Measurements from ENCODE around the gene TGFBR2.

The TGFBR2 gene

DNA sequence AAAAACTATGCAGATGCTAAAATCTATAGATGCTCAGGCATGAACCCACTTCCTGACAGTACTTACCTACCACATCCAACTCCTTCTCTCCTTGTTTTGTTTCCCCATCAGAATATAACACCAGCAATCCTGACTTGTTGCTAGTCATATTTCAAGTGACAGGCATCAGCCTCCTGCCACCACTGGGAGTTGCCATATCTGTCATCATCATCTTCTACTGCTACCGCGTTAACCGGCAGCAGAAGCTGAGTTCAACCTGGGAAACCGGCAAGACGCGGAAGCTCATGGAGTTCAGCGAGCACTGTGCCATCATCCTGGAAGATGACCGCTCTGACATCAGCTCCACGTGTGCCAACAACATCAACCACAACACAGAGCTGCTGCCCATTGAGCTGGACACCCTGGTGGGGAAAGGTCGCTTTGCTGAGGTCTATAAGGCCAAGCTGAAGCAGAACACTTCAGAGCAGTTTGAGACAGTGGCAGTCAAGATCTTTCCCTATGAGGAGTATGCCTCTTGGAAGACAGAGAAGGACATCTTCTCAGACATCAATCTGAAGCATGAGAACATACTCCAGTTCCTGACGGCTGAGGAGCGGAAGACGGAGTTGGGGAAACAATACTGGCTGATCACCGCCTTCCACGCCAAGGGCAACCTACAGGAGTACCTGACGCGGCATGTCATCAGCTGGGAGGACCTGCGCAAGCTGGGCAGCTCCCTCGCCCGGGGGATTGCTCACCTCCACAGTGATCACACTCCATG, 65.3 kb downstream of the TGFBR2 start:
- TF ChIP-seq GATA3 (IDR thresholded peaks at IDR 0.05; ENCODE audit: low read depth, low read length) (no peak), GATA2 (IDR thresholded peaks at IDR 0.05; ENCODE audit: low read depth, low read length) (no peak)

DNA sequence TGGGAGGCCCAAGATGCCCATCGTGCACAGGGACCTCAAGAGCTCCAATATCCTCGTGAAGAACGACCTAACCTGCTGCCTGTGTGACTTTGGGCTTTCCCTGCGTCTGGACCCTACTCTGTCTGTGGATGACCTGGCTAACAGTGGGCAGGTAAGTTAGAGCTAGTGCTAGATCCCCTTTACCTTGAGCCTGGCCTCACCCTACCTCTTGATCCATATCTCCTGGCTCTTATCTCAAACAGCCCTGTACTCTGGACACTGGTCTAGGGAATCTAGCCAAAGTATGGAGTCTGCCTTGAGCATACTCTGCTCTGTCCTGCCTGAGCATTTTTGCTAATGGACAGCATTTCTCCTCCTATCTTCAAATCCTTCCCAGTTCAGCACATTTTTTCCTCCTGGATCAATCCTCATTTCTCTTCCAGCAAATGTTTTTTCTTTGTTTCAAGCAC, 65.9 kb downstream of the TGFBR2 start:
- TF ChIP-seq GATA2 (IDR thresholded peaks at IDR 0.05; ENCODE audit: low read depth, low read length): no peak
- TF ChIP-seq GATA3 (IDR thresholded peaks at IDR 0.05; ENCODE audit: low read depth, low read length): no peak

DNA sequence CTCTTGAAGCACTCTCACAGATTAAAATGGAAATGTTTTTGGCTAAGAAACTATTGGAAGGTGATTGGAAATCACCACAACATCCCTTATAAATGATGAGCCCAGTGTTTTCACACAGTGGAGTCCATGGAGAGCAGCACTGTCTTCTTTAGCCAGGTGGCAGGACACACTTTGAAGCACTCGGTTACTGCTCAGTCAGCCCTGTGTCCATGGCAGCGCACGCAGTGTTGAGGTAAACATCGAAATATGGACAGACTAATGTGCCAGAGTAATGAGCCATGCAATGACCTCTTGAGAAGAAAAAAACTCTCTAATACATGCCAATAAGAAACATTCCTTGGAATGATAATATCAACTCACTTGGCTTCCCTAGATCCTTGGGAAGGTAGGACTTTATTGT, 66.6 kb downstream of the TGFBR2 start:
- no peak for TF ChIP-seq GATA3 (IDR thresholded peaks at IDR 0.05; ENCODE audit: low read depth, low read length)
- TF ChIP-seq GATA2 (IDR thresholded peaks at IDR 0.05; ENCODE audit: low read depth, low read length): no peak

DNA sequence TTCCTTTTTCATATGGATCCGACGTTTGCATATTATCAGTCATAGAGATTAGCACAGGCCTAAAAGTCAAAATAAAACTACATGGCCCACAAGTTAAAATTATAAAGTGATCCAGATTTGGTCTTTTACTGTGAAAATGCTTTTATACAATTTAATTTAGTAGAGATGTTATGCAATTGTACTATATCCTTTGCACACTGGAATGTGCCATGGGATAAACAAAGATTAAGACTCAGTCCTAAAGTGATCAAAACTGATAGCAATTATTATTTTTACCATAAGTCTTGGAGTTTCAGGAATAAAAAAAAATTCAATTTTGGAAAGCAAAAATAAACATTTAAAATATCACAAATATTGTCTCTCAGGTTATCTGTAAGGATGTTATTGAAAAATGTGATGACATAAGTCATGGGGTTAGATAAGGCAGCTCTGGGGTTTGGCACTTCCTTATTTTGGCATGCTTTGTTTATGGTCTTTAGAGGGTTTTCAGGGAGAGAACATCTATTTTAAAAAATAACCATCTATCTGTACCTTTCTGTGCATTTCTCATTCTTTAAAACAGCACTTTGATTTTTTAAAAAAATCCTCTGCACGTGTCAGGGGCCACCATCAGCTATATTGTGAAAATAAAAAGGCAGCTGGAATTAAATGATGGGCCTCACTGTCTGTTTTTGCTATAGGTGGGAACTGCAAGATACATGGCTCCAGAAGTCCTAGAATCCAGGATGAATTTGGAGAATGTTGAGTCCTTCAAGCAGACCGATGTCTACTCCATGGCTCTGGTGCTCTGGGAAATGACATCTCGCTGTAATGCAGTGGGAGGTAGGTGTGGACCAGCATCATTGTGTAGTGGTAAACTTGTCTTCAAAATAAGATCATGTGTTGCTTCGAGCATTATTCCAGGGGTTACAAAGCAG, 67.3 kb downstream of the TGFBR2 start:
- no peak for TF ChIP-seq GATA2 (IDR thresholded peaks at IDR 0.05; ENCODE audit: low read depth, low read length)
- no peak for TF ChIP-seq GATA3 (IDR thresholded peaks at IDR 0.05; ENCODE audit: low read depth, low read length)

DNA sequence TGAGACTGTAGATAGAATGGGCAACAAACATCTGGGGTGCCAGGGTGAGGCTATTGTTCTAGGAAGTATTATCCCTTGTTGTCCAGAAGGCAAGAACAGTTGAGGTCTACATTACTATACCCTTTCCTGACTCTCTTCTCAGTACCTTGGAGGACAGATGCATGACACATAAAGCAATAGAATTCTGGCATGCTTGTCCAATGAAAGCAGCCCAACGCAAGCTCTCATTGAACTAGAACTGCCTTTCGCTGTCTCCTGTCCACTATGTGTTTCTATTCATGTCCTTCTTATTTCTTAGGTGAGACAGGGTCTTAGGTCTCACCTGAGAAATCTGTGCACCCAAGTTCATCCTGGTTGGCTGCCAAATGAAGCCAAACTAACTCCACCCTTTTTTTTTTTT, 68.6 kb downstream of the TGFBR2 start:
- no peak for TF ChIP-seq GATA3 (IDR thresholded peaks at IDR 0.05; ENCODE audit: low read depth, low read length)
- TF ChIP-seq GATA2 (IDR thresholded peaks at IDR 0.05; ENCODE audit: low read depth, low read length): no peak

DNA sequence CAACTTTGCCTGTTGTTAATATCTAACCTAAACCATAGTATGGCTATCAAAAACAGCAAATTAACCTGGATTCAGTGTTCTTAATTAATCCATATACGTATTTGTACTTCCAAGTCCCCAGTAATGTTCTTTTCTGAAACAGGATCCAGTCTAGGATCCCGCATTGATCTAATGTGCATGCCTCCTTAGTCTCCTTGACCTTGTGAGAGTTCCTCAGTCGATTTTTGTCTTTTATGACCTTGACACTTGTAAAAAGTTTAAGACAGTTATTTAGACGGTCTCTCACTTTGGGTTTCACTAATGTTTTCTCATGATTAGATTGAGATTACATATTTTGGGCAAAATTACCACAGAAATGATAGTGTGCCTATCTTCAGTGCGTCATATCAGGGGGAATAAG, 69.4 kb downstream of the TGFBR2 start:
- TF ChIP-seq GATA3 (IDR thresholded peaks at IDR 0.05; ENCODE audit: low read depth, low read length) (no peak), GATA2 (IDR thresholded peaks at IDR 0.05; ENCODE audit: low read depth, low read length) (no peak)

DNA sequence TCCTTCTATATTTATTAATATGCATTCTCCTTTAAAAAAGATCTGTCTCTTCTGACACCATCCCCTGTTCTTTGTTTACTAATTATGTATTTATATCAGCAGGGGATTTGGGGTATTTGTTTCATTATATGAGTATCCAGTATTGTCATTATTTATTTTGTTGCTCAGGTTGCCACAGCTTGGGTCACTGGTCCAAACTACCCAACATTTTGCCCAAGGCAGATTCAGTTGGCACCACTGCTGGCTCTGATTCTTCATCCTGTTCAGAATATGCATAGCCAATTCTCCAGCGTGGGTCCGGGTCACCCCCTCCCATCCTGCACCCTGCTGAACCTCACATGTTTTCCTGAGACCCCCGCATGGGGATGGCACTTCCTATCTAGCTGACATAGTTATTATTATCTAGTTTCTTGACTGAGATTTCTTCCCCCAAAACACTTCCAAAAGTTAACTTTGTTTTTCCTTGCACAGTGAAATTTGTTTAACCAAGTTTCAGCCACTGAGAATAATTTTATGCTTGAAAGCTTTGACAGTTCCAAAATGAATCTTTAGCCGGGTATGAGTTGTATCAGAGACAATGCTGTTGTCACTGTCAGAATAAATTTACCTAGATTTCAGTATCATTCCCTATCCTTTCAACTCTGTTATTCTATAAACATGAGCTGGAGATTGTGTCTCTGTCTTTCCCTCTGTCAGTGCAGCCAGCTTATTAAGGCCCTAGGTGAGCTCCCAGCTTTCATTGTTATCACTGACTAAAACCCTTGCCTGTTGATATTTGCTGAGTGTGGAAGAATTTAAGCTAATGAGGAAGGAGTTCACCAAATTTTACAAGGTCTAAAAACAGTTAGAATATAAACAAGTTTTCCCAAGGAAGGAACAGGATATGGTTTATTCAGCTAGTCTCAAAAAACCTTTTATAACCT, 70.3 kb downstream of the TGFBR2 start:
- TF ChIP-seq GATA2 (IDR thresholded peaks at IDR 0.05; ENCODE audit: low read depth, low read length): no peak
- no peak for TF ChIP-seq GATA3 (IDR thresholded peaks at IDR 0.05; ENCODE audit: low read depth, low read length)

DNA sequence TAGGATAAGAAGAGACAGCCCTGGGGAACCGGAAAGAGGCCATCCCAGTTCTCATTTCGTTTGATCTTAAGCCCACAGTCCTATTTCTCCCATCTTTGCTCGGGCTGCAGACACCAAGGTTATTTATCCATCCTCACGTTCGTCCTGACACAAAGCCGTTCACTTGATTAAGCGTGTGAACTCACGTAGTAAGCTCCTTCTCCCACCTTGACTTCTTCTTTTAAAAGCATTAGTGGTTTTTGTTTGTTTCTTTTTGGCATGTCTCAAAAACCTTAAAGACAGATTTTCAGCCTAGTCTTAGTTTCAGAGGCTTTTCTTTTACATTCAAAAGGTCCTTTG, 70.9 kb downstream of the TGFBR2 start:
- TF ChIP-seq GATA2 (IDR thresholded peaks at IDR 0.05; ENCODE audit: low read depth, low read length): no peak
- TF ChIP-seq GATA3 (IDR thresholded peaks at IDR 0.05; ENCODE audit: low read depth, low read length): no peak

DNA sequence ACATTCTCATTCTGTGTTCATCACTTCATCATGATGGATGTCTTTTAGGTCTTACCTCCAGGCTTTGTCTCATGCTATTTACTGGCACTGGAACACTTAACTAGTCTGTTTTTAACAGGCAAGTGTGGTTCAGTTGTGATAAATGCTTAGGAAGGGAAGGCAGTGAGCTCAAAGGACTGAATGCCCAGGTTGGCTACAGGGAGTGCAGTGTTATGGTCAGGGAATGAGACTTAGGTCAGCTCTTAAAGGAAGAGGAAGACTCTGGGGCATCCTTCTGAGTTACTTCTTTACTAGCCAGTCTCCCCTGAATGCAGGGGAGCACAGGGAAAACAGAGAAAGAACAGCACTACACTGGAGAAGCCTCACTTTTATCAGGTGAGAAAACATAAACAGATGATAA, 72.6 kb downstream of the TGFBR2 start:
- TF ChIP-seq GATA3 (IDR thresholded peaks at IDR 0.05; ENCODE audit: low read depth, low read length): no peak
- no peak for TF ChIP-seq GATA2 (IDR thresholded peaks at IDR 0.05; ENCODE audit: low read depth, low read length)

DNA sequence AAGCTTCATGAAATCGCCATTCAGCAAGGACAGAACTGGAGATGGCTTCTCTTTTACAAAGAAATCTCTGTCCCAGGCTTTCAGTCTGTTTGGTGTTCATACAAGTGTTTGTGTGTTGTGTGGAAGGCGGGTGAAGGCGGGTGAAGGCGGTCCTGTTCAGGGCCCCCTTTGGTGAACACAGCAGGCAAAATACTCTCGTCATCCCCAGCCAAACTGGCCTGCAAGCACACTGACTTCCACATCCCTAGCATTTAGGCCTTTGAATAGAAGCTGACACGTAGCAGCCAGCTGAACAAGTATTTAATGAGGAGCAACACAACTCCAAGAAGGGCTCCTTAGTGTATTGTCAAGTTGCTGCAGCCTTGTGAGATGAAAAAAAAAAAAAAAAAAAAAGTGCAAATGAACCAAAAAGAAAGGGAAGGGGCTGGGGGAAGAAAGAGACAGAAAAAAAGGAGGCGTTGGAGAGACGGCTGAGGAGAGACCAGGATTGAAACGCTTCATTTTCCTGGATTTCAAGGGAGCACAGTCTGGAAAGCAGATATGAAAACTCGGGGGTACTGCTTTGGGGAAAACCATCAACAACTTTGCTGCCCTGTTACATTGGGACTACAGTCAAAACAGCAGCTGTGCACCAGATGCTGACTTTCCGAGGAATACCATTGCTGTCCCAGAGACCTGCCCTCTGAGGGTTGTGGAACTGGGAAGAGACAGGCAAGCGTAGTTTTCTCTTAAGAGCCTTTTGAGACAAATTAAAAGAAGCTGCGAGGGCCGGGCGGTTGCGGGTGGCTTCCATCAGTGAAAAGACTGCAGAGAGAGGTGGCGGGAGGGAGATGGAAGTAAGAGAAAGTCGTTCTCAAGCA, 74.6 kb downstream of the TGFBR2 start:
- TF ChIP-seq GATA3 (IDR thresholded peaks at IDR 0.05; ENCODE audit: low read depth, low read length): no peak
- no peak for TF ChIP-seq GATA2 (IDR thresholded peaks at IDR 0.05; ENCODE audit: low read depth, low read length)

DNA sequence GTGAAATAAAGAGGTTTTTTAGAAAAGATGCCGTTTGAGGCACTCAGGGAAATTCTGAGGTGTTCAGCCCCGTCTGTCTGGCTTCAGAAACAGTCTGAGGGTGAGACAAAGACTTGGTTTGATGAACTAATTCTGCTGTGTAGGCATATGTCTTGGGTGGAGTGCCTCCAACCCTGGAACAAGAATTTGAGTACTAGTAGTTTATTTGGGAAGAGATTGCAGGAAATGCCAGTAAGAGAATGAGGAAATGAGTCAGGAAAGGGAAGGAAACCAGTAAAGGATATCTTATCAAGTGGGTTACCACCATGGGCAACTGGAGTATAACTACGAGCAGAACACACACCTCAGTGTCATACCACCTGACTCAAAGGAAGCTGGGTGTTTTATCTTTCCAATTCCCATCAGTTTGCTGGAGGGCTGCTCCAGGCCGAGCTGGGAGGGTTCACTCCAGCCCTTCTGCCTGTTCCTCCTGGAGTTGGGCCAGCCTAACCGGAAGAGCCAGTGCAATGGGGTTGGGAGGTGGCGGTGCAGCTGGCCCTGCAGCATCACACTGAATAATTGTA, 75.3 kb downstream of the TGFBR2 start:
- TF ChIP-seq GATA3 (IDR thresholded peaks at IDR 0.05; ENCODE audit: low read depth, low read length) (no peak), GATA2 (IDR thresholded peaks at IDR 0.05; ENCODE audit: low read depth, low read length) (no peak; the same call in 1 of the 2 replicates)

DNA sequence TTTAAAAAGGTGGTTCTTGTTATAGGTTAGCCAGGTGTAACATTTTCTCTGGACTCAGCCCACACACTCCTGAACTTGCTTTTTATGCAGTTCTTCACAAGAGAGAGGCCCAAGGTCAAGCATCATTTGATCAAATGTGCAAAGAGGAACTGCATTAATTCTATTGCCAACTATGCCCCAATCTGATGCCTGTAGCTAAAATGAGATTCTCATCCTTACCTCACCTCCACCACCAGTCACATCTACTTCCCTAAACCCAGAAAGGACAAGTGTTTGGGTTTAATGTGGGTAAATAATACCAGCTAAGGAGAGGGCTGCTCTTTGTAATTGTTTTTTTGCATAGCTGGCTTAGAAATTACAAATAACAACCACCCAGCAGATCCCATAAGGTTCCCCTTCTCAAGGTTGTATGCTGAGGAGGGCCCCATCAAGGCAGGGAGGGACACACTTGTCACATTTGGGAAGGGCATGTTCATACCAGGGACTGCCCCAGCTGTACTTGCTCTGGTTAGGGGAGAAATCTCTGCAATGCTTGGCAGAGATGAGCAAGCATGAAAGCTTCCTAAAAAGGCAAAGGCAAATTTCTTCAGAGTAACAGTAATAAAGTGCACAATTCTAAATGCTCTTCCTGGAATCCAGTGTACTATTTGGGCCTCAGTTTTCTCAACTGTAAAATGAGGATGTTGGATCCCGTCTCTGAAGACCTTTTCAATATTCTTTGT, 76.2 kb downstream of the TGFBR2 start:
- no peak for TF ChIP-seq GATA3 (IDR thresholded peaks at IDR 0.05; ENCODE audit: low read depth, low read length)
